Loucy (cell line): ENCODE data around the gene PARP8.

Source experiments
- CTCF ChIP-seq: fragments of 200-600 bp; sonication (generic); conservative IDR thresholded peaks from 2 replicates; pipeline ENCODE4 v1.5.1; 2014; ENCODE audit warnings: mild to moderate bottlenecking, antibody characterized with exemption, low read length
- EZH2phosphoT487 ChIP-seq: fragments of 200-600 bp; IDR thresholded peaks from 2 replicates; pipeline ENCODE4 v1.6.1; 2018; ENCODE audit warnings: antibody characterized with exemption, mild to moderate bottlenecking, moderate library complexity, borderline replicate concordance

DNA sequence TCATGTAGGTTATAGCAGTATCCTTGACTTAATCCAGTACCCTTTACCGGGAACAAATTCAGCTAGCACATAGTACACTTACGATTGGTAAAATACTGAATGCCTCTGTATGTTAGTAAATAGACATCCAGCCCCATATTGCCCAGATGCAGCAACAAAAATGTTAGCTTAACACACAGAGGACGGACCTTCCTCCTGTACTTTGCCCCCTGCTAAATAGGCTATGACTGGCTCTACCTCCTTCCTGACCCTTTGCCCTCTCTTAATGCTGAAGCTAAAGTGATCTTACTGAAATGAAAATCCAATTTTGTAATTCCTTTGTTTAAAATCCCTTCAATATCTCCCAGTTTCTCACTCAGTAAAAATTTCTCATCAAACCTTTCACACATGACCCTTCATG, 183.1 kb downstream of the PARP8 start:
- no peak for TF ChIP-seq CTCF
- TF ChIP-seq EZH2phosphoT487: no peak
